GM23338 (cell line): ENCODE data around the gene AMIGO1.

Source experiments
- CREB1 ChIP-seq: fragments of 250-450 bp; sonication (Bioruptor Pico); IDR thresholded peaks from 2 replicates; pipeline ENCODE4 v1.5.0; 2020; ENCODE audit warnings: low read depth, mild to moderate bottlenecking, moderate library complexity
- EZH2 ChIP-seq: fragments of 200-600 bp; sonication (generic); IDR thresholded peaks from one replicate; pipeline ENCODE4 v1.8.0; 2017; ENCODE audit warnings: antibody characterized with exemption, mild to moderate bottlenecking, low read depth; ENCODE audit not compliant: unreplicated experiment
- EZH2phosphoT487 ChIP-seq: fragments of 200-600 bp; sonication (generic); IDR thresholded peaks from one replicate; pipeline ENCODE4 v1.8.1; 2018; ENCODE audit warnings: antibody characterized with exemption; ENCODE audit not compliant: unreplicated experiment
- JUNB ChIP-seq: IDR thresholded peaks from one replicate; pipeline ENCODE4 v1.6.1; 2016; ENCODE audit warnings: antibody characterized with exemption; ENCODE audit not compliant: unreplicated experiment
- POLR2AphosphoS5 ChIP-seq: IDR thresholded peaks from 2 replicates; pipeline ENCODE4 v1.6.1; 2016; ENCODE audit warnings: antibody characterized with exemption, low read depth
- ZNF331 ChIP-seq: fragments of 250-450 bp; sonication (Bioruptor Pico); IDR thresholded peaks from 2 replicates; pipeline ENCODE4 v1.5.0; 2020; ENCODE audit warnings: low read depth, mild to moderate bottlenecking, moderate library complexity
- TF ChIP-seq, protein P1 (sequence below), 2 experiments: fragments of 200-600 bp in 1 of 2; sonication (generic) in 1 of 2; conservative IDR thresholded peaks; 2 replicates each; pipeline versions ENCODE4 v1.5.1 to v1.6.1; 2016 to 2017; ENCODE audit warnings: antibody characterized with exemption in 2 of 2, low read depth in 2 of 2, mild to moderate bottlenecking in 2 of 2, moderate library complexity in 1 of 2
- TF ChIP-seq, protein P2 (sequence below): fragments of 250-450 bp; sonication (Bioruptor Pico); IDR thresholded peaks from 2 replicates; pipeline ENCODE4 v1.5.0; 2020; ENCODE audit warnings: mild to moderate bottlenecking, moderate library complexity
- TF ChIP-seq, protein P3 (sequence below): IDR thresholded peaks from 2 replicates; pipeline ENCODE4 v1.6.1; 2016; ENCODE audit warnings: antibody characterized with exemption
- TF ChIP-seq, protein P4 (sequence below): IDR thresholded peaks from one replicate; pipeline ENCODE4 v1.6.1; 2018; ENCODE audit warnings: antibody characterized with exemption; ENCODE audit not compliant: unreplicated experiment

DNA sequence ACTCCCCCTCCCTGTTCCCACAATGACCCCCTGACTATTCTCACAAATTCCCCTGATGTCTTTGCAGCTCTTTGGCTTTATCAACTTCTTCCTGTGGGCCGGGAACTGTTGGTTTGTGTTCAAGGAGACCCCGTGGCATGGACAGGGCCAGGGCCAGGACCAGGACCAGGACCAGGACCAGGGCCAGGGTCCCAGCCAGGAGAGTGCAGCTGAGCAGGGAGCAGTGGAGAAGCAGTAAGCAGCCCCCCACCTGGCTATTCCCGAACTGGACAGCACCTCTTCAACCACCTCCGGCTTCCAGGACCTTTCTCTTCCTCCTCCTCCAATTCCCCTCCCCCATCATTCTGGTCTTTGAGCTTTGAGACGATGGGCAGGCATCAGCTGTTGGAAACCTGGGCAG, 30.2 kb downstream of the AMIGO1 start:
- TF ChIP-seq EZH2 (no peak), CREB1 (CRISPR knock-in tag) (no peak), POLR2AphosphoS5 (no peak), EZH2phosphoT487 (no peak), JUNB (no peak), ZNF331 (CRISPR knock-in tag) (no peak)
- TF ChIP-seq, protein P1, sequence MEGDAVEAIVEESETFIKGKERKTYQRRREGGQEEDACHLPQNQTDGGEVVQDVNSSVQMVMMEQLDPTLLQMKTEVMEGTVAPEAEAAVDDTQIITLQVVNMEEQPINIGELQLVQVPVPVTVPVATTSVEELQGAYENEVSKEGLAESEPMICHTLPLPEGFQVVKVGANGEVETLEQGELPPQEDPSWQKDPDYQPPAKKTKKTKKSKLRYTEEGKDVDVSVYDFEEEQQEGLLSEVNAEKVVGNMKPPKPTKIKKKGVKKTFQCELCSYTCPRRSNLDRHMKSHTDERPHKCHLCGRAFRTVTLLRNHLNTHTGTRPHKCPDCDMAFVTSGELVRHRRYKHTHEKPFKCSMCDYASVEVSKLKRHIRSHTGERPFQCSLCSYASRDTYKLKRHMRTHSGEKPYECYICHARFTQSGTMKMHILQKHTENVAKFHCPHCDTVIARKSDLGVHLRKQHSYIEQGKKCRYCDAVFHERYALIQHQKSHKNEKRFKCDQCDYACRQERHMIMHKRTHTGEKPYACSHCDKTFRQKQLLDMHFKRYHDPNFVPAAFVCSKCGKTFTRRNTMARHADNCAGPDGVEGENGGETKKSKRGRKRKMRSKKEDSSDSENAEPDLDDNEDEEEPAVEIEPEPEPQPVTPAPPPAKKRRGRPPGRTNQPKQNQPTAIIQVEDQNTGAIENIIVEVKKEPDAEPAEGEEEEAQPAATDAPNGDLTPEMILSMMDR (conservative IDR thresholded peaks at IDR 0.05; ENCODE audit: low read depth in 2 of 2), result no peak
- TF ChIP-seq, protein P2, sequence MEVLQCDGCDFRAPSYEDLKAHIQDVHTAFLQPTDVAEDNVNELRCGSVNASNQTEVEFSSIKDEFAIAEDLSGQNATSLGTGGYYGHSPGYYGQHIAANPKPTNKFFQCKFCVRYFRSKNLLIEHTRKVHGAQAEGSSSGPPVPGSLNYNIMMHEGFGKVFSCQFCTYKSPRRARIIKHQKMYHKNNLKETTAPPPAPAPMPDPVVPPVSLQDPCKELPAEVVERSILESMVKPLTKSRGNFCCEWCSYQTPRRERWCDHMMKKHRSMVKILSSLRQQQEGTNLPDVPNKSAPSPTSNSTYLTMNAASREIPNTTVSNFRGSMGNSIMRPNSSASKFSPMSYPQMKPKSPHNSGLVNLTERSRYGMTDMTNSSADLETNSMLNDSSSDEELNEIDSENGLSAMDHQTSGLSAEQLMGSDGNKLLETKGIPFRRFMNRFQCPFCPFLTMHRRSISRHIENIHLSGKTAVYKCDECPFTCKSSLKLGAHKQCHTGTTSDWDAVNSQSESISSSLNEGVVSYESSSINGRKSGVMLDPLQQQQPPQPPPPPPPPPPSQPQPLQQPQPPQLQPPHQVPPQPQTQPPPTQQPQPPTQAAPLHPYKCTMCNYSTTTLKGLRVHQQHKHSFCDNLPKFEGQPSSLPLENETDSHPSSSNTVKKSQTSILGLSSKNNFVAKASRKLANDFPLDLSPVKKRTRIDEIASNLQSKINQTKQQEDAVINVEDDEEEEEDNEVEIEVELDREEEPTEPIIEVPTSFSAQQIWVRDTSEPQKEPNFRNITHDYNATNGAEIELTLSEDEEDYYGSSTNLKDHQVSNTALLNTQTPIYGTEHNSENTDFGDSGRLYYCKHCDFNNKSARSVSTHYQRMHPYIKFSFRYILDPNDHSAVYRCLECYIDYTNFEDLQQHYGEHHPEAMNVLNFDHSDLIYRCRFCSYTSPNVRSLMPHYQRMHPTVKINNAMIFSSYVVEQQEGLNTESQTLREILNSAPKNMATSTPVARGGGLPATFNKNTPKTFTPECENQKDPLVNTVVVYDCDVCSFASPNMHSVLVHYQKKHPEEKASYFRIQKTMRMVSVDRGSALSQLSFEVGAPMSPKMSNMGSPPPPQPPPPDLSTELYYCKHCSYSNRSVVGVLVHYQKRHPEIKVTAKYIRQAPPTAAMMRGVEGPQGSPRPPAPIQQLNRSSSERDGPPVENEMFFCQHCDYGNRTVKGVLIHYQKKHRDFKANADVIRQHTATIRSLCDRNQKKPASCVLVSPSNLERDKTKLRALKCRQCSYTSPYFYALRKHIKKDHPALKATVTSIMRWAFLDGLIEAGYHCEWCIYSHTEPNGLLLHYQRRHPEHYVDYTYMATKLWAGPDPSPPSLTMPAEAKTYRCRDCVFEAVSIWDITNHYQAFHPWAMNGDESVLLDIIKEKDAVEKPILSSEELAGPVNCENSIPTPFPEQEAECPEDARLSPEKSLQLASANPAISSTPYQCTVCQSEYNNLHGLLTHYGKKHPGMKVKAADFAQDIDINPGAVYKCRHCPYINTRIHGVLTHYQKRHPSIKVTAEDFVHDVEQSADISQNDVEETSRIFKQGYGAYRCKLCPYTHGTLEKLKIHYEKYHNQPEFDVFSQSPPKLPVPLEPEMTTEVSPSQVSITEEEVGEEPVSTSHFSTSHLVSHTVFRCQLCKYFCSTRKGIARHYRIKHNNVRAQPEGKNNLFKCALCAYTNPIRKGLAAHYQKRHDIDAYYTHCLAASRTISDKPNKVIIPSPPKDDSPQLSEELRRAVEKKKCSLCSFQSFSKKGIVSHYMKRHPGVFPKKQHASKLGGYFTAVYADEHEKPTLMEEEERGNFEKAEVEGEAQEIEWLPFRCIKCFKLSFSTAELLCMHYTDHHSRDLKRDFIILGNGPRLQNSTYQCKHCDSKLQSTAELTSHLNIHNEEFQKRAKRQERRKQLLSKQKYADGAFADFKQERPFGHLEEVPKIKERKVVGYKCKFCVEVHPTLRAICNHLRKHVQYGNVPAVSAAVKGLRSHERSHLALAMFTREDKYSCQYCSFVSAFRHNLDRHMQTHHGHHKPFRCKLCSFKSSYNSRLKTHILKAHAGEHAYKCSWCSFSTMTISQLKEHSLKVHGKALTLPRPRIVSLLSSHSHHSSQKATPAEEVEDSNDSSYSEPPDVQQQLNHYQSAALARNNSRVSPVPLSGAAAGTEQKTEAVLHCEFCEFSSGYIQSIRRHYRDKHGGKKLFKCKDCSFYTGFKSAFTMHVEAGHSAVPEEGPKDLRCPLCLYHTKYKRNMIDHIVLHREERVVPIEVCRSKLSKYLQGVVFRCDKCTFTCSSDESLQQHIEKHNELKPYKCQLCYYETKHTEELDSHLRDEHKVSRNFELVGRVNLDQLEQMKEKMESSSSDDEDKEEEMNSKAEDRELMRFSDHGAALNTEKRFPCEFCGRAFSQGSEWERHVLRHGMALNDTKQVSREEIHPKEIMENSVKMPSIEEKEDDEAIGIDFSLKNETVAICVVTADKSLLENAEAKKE (CRISPR knock-in tag), result no peak
- TF ChIP-seq, protein P3, sequence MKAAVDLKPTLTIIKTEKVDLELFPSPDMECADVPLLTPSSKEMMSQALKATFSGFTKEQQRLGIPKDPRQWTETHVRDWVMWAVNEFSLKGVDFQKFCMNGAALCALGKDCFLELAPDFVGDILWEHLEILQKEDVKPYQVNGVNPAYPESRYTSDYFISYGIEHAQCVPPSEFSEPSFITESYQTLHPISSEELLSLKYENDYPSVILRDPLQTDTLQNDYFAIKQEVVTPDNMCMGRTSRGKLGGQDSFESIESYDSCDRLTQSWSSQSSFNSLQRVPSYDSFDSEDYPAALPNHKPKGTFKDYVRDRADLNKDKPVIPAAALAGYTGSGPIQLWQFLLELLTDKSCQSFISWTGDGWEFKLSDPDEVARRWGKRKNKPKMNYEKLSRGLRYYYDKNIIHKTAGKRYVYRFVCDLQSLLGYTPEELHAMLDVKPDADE, result no peak
- TF ChIP-seq, protein P4, sequence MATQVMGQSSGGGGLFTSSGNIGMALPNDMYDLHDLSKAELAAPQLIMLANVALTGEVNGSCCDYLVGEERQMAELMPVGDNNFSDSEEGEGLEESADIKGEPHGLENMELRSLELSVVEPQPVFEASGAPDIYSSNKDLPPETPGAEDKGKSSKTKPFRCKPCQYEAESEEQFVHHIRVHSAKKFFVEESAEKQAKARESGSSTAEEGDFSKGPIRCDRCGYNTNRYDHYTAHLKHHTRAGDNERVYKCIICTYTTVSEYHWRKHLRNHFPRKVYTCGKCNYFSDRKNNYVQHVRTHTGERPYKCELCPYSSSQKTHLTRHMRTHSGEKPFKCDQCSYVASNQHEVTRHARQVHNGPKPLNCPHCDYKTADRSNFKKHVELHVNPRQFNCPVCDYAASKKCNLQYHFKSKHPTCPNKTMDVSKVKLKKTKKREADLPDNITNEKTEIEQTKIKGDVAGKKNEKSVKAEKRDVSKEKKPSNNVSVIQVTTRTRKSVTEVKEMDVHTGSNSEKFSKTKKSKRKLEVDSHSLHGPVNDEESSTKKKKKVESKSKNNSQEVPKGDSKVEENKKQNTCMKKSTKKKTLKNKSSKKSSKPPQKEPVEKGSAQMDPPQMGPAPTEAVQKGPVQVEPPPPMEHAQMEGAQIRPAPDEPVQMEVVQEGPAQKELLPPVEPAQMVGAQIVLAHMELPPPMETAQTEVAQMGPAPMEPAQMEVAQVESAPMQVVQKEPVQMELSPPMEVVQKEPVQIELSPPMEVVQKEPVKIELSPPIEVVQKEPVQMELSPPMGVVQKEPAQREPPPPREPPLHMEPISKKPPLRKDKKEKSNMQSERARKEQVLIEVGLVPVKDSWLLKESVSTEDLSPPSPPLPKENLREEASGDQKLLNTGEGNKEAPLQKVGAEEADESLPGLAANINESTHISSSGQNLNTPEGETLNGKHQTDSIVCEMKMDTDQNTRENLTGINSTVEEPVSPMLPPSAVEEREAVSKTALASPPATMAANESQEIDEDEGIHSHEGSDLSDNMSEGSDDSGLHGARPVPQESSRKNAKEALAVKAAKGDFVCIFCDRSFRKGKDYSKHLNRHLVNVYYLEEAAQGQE, result no peak
